GM10248 (cell line): ENCODE measurements around the gene ACSM5.

Experiments
- CTCF ChIA-PET: fragments of 300-600 bp; sonication (Branson Sonifier 250); formaldehyde crosslinking; extraction: SDS; loops from one replicate; lab custom pipeline; 2021; ENCODE audit warnings: antibody characterized with exemption; lab: Yijun Ruan, JAX
- POLR2A ChIA-PET: fragments of 350-650 bp; sonication (Branson Sonifier 250); formaldehyde crosslinking; extraction: SDS; loops from one replicate; lab custom pipeline; 2020; ENCODE audit warnings: antibody characterized with exemption; lab: Yijun Ruan, JAX
- DNase-seq: peaks from one replicate; pipeline ENCODE4 v3.0.0; 2012; ENCODE audit errors: extremely low spot score
- CTCF ChIP-seq: IDR thresholded peaks from 2 replicates; pipeline ENCODE4 v1.5.1; 2012; ENCODE audit warnings: mild to moderate bottlenecking, low read depth; ENCODE audit errors: extremely low read depth, missing control alignments, control extremely low read depth

Gene ACSM5

GRCh38 chr16:20387978-20388377 is 21.4 kb upstream of the ACSM5 start:
- POLR2A ChIA-PET: no interaction called here
- CTCF ChIA-PET: interaction anchor here (1.3 to 5.7 kb wide), 4 partner anchors 7 to 481 kb away, joined by 4 to 103 read pairs (median 30); partner anchors contain the start of gene ACSM5
- no peak for DNase-seq
- TF ChIP-seq CTCF: no peak

- no peak for DNase-seq
- ChIA-PET POLR2A (no interaction called here), CTCF (interaction anchor here (1.1 to 1.5 kb wide), 2 partner anchors 12 to 481 kb away, joined by 3 to 4 read pairs; no protein-coding TSS in a partner anchor)
- TF ChIP-seq CTCF: no peak
Observed at GRCh38 chr16:20388854-20389253, 20.5 kb upstream of the ACSM5 start.

- ChIA-PET POLR2A (no interaction called here), CTCF (no interaction called here)
- no peak for TF ChIP-seq CTCF
- DNase-seq: no peak
Observed at GRCh38 chr16:20391045-20391444, 18.3 kb upstream of the ACSM5 start.

- ChIA-PET CTCF (interaction anchor here (2.0 to 4.9 kb wide), 3 partner anchors 9 to 495 kb away, joined by 8 to 56 read pairs (median 8); no protein-coding TSS in a partner anchor), POLR2A (no interaction called here)
- no peak for TF ChIP-seq CTCF
- DNase-seq: no peak
Observed at GRCh38 chr16:20393801-20394577, 15.3 kb upstream of the ACSM5 start.

- no peak for DNase-seq
- CTCF ChIA-PET: interaction anchor here (1.2 to 4.9 kb wide), 2 partner anchors 11 to 489 kb away, joined by 4 to 56 read pairs; no protein-coding TSS in a partner anchor
- POLR2A ChIA-PET: no interaction called here
- no peak for TF ChIP-seq CTCF
Observed at GRCh38 chr16:20395946-20396345, 13.4 kb upstream of the ACSM5 start.

- DNase-seq: no peak
- no peak for TF ChIP-seq CTCF
- ChIA-PET CTCF (interaction anchor here (4.9 kb wide), 1 partner anchor 12 kb away, joined by 56 read pairs; no protein-coding TSS in a partner anchor), POLR2A (no interaction called here)
Observed at GRCh38 chr16:20396846-20397467, 12.4 kb upstream of the ACSM5 start.
